CD4-positive, alpha-beta T cell treated with Interleukin-17A for 1 hour (primary cell): ENCODE data around the gene MRPL36.

ENCODE experiments used
- DNase-seq: peaks from one replicate; pipeline ENCODE4 v3.0.0-alpha.2; 2020

Gene MRPL36

DNA sequence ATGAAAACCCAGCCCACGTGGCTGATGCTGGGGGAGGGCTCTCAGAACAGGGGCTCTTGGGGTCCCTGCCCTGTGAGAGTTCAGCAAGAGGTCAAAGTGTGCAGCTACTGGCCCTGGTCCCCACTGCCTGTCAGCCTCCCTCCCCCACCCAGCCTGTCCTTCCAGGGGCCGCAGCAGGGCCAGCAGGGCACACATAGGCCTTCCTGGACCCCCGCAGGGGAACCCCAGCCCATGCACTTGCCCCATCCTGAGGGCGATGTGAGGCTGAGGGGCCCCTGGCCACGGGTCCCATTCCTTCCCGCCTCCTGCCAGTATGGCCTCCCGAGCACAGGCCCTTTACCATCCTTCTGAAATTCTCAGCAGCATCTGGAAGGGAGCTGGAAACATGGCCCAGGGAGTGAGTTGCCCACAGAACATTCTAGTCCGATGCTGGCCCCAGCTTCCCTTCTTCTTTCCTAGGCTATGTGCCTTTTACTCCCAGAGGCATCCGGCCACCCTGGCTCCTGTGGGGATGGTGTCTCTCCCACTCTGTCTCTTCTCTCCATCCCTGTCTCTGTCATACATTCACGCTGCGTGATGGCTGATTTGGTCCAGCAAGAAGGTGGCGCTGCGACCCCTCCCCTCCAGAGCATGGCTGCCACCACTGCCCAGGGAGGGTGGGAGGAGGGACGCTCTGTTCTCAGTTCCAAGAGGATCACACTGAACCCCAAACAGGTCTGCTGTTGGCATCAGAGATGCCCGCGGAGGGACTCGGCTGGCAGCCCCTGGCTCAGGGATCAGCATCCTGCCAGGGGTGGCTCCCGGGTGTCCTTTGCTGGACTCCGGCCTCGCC lies 19.6 kb downstream of the MRPL36 start:
- DNase-seq: no peak

GRCh38 chr5:1779021-1779680 lies 20.5 kb downstream of the MRPL36 start:
- no peak for DNase-seq

GRCh38 chr5:1778138-1779020 lies 21.3 kb downstream of the MRPL36 start:
- no peak for DNase-seq

DNA sequence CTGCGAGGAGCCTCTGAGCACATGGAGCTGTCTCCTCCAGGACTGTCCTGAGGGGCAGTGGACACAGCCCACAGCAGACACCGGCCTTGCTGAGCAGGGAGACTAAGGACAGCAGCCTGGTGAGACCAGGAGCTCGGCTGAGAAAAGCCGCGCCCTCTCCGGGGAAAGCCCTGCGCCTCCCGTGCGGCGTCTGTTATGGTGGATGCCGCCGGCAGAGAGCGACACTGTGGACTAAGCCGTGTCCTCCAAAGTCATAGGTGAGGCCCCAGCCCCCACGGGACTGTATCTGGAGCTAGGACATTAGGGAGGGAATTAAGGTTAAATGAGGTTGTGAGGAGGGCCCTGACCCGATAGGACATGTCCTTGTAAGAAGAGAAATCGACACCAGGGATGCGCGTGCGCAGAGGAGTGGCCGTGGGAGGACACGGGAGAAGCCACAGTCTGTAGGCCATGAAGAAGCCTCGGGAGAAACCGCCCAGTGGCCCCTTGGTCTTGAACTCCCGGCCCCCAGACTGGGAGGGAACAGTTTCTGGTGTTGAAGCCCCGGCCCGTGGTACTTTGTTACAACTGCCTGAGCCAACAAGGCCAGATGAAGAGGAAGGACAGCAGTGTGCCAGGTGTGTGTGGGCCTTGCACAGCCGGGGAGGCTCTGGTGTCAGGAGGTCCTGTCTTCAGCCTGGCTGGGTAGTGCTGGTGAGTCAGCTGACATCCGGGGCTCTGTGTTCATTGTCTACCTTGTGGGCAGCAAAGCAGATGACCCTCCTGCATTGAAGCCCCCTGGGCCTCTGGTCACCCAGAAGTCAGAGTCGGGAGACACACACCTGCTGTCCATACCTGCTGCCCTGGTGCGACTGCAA lies 22.1 kb downstream of the MRPL36 start:
- DNase-seq: no peak

DNA sequence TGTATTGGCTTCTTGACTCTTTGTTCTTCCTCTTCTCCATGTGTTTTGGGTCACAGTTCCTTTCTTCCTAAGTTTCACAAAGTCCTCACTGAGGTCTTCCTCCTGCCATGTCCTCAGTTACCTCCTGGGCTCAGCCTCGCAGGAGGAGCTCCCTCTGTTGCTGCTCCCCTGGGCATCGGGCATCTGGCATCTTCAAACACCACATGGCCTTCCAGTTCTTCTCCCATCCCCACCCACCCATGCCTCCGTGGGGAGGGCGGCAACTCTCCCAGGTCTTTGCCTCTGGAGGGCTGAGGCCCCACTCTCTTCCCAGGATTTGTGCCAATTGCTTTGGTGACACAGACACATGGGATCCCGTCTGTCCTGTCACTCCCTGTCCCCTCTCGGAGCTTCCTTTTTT lies 22.8 kb downstream of the MRPL36 start:
- no peak for DNase-seq

- DNase-seq: peak; percentile 7
These were observed 27.0 kb downstream of the MRPL36 start for GRCh38 chr5:1772634-1773033.

DNA sequence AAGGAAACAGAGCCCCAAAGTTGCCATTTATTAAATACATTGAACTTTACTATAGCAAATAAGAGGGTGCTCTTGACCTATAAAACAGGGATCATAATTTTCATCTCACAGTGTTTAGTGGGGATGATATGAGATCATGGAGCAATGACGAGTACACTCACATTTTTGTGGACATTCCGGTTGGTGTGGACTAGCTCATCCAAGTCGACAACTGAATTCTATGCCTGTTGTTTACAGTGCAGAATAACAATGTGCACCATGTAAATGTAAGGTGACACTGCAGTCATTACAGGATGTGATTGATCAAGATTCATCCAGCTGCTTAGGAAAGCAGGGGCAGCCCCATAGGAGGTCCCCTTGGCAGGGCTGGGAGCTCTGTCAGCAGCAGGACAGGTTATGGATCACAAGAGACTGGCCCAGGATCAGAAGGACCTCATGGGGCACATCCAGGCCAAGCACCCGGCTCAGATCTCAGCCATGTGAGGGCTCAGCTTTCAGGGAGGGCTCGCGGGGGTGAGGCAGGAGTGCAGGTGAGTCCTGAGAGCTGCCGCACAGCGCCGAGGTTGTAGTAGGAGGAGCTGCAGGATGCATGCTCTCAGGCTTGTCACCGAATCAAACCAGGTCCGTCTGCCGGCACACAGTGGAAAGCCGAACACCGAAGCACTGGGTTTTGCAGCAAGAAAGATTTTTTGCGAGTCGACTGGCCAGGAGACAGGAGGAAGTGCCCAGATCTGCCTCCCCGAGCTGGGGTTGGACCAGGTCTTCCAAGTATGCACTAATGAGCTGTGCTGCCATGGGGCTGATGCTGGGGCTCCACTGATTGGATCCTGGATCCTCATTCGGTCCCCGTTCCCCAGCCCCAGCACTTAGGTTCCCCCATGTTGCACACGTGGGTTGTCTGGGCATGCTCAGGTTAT lies 28.2 kb downstream of the MRPL36 start:
- no peak for DNase-seq

DNA sequence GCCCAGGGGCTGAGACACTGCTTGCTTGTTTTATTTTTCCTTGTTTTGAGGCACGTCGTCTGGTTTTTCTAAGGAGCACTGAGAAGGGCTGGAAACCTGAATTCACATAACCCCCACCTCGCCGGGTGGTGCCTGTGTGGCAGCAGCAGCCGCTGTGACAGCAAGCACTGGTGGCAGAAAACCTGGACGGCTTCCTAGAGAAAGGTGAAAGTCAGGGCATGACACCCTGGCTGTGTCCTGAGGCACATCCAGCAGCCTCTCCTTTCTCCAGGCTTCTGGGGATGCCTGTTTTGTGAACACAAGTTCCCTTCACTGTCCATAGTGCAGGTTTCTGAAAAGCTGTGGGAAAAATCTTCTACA lies 29.2 kb downstream of the MRPL36 start:
- no peak for DNase-seq

DNA sequence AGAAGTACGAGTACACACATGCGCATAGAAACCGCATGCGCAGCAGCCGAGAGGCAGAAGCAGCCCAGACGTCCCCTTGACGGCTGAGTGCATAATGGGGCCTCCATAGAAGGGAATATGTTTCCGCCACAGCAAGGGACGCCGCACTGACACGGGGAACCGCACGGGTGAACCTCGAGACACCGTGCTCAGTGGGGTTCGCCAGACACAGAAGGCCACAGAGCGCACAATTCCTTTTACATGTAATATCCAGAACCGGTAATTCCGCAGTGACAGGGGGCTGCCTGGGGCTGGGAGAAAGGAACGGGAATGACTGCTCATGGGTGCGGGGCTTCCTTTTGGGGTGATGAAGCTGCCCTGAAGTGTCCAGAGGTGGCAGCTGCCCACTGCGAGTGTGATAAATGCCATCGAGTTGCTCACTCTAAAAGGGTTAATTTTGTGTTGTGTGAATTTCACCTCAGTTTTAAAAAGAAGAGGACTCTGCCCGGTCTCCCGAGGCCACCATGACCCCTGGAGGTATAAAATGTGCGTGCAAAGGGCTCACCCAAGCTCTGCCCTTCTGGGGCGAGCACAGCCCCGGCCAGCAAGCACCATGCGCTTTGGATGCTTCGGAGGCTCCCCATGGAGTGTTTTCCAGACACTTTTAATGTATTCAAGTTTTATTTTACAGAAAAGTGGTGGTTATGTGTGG lies 29.7 kb downstream of the MRPL36 start:
- no peak for DNase-seq

DNA sequence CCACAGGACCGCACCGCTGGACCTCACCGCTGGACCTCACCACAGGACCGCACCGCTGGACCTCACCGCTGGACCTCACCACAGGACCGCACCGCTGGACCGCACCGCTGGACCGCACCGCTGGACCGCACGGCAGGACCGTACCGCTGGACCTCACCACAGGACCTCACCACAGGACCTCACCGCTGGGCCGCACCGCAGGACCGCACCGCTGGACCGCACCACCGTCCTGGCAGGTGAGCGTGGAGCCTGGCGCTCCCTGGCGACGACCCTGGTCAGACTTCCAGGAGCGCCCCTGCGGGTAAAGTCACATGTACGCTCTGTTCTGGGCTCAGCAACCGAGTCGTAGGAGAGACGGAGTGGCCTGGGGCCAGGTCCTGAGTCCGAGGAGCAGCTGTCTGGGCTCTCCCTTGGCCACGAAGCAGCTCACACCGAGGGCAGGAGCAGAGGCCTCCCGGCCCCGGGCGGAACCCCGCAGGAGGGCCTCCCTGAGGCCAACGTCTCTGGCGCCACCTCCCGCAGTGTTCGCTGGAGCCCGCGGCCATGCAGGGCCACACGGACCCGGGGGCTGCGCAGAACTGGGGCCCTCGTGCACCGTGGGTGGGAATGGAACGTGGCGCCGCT lies 30.5 kb downstream of the MRPL36 start:
- no peak for DNase-seq

- DNase-seq: no peak
These were observed 31.2 kb downstream of the MRPL36 start for GRCh38 chr5:1768283-1769000.

- no peak for DNase-seq
These were observed 31.9 kb downstream of the MRPL36 start for GRCh38 chr5:1767524-1768282.

GRCh38 chr5:1765880-1766235 lies 33.8 kb downstream of the MRPL36 start:
- no peak for DNase-seq

GRCh38 chr5:1765141-1765879 lies 34.3 kb downstream of the MRPL36 start:
- DNase-seq: no peak

- DNase-seq: no peak
These were observed 35.1 kb downstream of the MRPL36 start for GRCh38 chr5:1764606-1764960.

DNA sequence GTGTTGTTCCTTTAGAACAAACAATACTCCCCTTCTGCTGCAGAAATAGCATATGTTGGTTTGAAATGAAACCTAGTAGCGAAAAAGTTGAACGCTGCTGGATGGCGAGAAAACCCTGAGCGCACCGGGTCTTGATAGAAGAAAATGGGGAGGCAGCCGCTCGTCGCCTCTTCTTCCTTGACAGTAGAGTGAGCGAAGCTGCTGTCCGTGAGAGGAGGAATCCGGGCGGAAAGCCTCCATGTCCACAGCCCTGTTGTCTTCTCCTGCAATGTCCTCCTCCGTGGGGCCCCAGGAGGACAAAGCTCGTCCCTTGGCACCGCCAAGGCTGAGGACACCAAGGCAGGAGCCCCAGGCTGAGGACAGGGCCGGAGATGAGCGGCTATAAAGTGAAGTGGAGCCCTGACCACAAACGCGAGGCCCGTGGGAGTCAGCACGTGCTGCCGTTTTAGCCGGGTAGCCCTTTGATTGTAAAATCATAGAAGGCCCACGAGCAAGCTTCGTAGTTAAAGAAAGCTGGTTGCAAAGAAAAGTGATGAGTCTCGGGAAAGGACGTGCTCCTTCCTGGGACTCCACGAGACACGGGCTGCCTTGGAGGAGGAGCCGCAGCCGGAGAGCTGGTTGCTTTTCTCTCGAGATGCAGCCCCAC lies 35.6 kb downstream of the MRPL36 start:
- no peak for DNase-seq

DNA sequence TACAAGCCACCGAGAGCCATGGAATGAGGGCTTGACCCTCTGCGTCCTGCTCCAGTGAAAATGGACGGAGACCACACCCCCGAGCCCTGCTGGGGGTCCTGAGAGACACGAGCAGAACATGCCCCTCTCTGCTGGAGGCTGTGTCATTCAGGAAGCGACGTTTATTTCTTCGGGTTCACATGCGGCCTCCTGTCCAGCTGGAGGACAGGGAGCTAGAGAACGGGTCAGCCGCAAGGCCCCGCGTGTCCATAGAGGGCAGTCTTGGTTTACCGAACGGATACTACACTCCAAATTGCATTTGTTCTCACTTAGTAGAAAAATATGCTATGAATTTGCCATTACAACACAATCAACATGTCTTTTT lies 36.1 kb downstream of the MRPL36 start:
- DNase-seq: peak; percentile 51
